PFSK-1 (cell line): ENCODE measurements around the gene TCEA2.

ENCODE experiments used
- FOXP2 ChIP-seq: optimal IDR thresholded peaks from 2 replicates; pipeline ENCODE3; 2011; ENCODE audit warnings: borderline replicate concordance, control low read depth, inconsistent platforms; ENCODE audit not compliant: insufficient read depth; ENCODE audit errors: extremely low read length, extremely low read depth
- POLR2AphosphoS5 ChIP-seq: IDR thresholded peaks from 2 replicates; pipeline ENCODE4 v1.6.1; 2012; ENCODE audit warnings: low read depth, mild to moderate bottlenecking, control low read depth, low read length, moderate library complexity
- SIN3A ChIP-seq: IDR thresholded peaks from 2 replicates; pipeline ENCODE4 v1.6.1; 2012; ENCODE audit warnings: mild to moderate bottlenecking, low read length, moderate library complexity, borderline replicate concordance; ENCODE audit not compliant: insufficient read depth
- TAF1 ChIP-seq: IDR thresholded peaks from 2 replicates; pipeline ENCODE4 v1.6.1; 2012; ENCODE audit warnings: low read length, control low read depth, borderline replicate concordance; ENCODE audit not compliant: insufficient read depth
- TF ChIP-seq, protein P1 (sequence below), 2 experiments: IDR thresholded peaks; 2 replicates each; pipeline versions ENCODE4 v1.6.1 to v1.8.0; 2011 to 2012; ENCODE audit warnings: low read depth in 2 of 2, low read length in 2 of 2, control low read depth in 1 of 2, inconsistent platforms in 1 of 2, mild to moderate bottlenecking in 1 of 2, moderate library complexity in 1 of 2; ENCODE audit not compliant: insufficient read depth in 1 of 2

The TCEA2 gene

DNA sequence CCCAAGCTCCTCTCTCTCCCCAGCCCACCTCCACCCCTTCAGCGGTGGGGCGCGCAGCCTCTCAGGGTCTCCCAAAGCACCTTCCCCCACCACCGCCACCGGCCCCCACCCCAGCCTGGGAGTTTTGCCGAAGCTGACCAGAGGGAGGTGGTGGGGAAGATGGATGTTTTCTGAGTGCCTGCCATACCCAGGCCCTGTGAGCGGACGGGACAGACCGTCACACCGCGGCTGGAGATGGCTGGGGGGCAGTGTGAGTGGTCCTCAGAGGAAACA lies 21.3 kb upstream of the TCEA2 start:
- TF ChIP-seq, protein P1, sequence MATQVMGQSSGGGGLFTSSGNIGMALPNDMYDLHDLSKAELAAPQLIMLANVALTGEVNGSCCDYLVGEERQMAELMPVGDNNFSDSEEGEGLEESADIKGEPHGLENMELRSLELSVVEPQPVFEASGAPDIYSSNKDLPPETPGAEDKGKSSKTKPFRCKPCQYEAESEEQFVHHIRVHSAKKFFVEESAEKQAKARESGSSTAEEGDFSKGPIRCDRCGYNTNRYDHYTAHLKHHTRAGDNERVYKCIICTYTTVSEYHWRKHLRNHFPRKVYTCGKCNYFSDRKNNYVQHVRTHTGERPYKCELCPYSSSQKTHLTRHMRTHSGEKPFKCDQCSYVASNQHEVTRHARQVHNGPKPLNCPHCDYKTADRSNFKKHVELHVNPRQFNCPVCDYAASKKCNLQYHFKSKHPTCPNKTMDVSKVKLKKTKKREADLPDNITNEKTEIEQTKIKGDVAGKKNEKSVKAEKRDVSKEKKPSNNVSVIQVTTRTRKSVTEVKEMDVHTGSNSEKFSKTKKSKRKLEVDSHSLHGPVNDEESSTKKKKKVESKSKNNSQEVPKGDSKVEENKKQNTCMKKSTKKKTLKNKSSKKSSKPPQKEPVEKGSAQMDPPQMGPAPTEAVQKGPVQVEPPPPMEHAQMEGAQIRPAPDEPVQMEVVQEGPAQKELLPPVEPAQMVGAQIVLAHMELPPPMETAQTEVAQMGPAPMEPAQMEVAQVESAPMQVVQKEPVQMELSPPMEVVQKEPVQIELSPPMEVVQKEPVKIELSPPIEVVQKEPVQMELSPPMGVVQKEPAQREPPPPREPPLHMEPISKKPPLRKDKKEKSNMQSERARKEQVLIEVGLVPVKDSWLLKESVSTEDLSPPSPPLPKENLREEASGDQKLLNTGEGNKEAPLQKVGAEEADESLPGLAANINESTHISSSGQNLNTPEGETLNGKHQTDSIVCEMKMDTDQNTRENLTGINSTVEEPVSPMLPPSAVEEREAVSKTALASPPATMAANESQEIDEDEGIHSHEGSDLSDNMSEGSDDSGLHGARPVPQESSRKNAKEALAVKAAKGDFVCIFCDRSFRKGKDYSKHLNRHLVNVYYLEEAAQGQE (IDR thresholded peaks at IDR 0.05; ENCODE audit: insufficient read depth in 1 of 2, low read depth in 2 of 2, low read length in 2 of 2): no peak
- TF ChIP-seq SIN3A: no peak
- no peak for TF ChIP-seq TAF1
- TF ChIP-seq POLR2AphosphoS5: no peak
- no peak for TF ChIP-seq FOXP2

DNA sequence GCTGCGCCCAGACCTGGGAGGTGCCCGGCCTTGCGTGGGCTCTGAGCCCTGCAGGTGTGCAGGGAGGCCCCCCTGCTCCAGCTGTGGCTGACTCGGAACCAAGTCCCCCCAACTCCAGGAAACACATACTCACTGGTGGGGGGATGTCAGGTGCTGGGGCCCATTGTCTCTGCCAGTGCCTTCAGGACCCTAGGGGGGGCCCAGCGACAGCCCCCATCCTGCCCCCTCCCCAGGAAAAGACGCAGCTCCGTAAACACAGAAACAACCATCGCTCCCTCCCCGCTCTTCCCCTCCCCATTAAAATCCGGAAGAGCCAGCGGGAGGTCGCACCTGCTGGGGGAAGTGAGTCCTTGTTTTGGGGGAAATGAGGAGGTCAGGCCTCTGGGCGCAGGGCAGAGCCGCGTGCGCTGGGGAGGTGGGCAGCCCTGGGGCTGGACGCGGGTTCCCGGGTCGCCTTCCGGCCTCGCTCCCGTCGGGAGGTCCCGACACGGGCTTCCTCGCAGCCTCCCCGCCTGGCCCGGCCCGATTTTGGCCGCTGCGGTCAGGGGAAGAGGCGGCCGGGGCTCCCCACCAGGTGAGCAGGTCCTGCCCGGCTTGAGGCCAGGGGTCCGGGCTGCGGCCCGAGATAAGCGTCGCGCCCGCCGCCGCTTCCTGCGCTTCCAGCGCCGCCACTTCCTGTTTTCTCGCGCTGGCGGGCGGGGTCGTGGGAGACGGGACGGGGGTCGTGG lies 20.8 kb upstream of the TCEA2 start:
- no peak for TF ChIP-seq TAF1
- TF ChIP-seq, protein P1 (IDR thresholded peaks at IDR 0.05; ENCODE audit: insufficient read depth in 1 of 2, low read depth in 2 of 2, low read length in 2 of 2): no peak
- no peak for TF ChIP-seq POLR2AphosphoS5
- TF ChIP-seq FOXP2: peak; percentile 25
- TF ChIP-seq SIN3A: no peak

DNA sequence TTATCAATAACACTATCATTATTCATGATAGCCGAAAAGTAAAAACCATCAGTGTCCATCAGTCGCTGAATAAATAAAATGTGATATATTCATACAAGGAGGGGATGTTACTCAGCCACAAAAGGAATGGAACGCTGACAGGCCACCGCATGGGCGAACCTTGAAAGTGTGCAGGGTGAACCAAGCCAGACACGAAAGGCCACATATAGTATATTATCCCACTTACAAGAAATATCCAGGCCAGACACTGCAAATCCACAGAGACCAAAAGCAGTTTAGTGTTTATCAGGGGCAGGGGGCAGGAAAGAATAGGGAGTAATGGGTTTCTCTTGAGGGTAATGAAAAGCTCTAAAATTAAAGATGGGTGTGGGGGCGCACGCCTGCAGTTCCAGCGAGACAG lies 19.2 kb upstream of the TCEA2 start:
- TF ChIP-seq, protein P1 (IDR thresholded peaks at IDR 0.05; ENCODE audit: insufficient read depth in 1 of 2, low read depth in 2 of 2, low read length in 2 of 2): no peak
- TF ChIP-seq POLR2AphosphoS5 (no peak), TAF1 (no peak), SIN3A (no peak)

DNA sequence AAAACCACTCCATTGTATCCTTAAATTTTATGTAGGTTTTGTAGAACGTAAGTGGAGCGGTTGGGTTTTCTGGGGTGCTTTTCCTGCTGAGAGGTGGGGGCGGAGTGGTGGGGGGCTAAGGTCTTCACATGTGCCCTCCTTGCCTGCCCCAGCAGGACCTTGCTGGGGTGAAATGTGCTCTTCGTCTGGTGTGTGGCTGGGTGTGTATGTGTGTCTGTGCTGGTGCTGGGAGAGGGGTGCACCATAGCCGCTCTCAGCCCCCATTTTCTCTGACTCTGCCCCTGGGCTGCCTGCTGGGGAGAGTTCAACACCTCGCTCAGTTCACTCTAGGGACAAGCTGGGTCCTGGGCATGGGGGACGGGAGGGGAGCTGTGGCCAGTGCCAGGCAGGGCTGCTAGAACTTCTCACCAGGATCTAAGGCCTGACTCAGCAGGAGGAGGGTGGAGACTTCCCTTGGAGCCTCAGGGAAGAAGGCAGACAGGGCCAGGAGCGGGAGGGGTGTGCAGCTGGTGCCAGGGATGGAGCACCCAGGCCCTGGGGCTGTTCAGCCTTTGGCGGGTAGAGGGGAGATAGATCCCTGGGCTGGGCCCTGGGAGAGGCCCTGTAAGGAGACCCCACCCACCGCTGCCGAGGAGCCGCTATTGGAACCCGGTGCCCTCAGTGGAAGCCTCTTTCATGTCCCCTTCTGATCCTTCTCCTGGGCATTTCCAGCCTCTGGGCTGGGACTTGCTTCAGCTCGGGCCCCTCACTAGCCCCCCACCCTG lies 18.3 kb upstream of the TCEA2 start:
- TF ChIP-seq FOXP2 (no peak), SIN3A (no peak), TAF1 (no peak), POLR2AphosphoS5 (no peak)
- TF ChIP-seq, protein P1 (IDR thresholded peaks at IDR 0.05; ENCODE audit: insufficient read depth in 1 of 2, low read depth in 2 of 2, low read length in 2 of 2): no peak
